OCI-LY7 (cell line): ENCODE data around the gene FRMPD1. TPM values are rescaled to one million over a fixed set of nuclear protein-coding genes. Genes with fewer than 3 reads are reported as not detected.

Source experiments
- BruUV-seq: library from RNA; stranded (reverse); fragments of 400-500 nt; replicated peaks from 2 replicates; lab custom pipeline; 2021; lab: Mats Ljungman, UMichigan
- CTCF ChIA-PET: fragments of 300-600 bp; sonication (Branson Sonifier 250); formaldehyde crosslinking; loops from one replicate; lab custom pipeline; 2022; ENCODE audit warnings: antibody characterized with exemption; ENCODE audit not compliant: unreplicated experiment; lab: Charles Lee
- POLR2A ChIA-PET: fragments of 300-600 bp; sonication (Branson Sonifier 250); formaldehyde crosslinking; loops from one replicate; lab custom pipeline; 2022; ENCODE audit warnings: antibody characterized with exemption; lab: Charles Lee
- DNase-seq: peaks from one replicate; pipeline ENCODE4 v3.0.0-alpha.2; 2015; ENCODE audit warnings: low spot score
- H2AFZ ChIP-seq: fragments of 200-600 bp; sonication (generic), shearing (Covaris generic); 2 replicates; pipeline ENCODE4 v1.6.1; 2014; ENCODE audit warnings: mild to moderate bottlenecking, antibody characterized with exemption, low read length, moderate library complexity
- H3K27ac ChIP-seq: fragments of 200-600 bp; sonication (generic); 2 replicates; pipeline ENCODE4 v1.5.1; 2014; ENCODE audit warnings: mixed run types, low read depth, mild to moderate bottlenecking, moderate library complexity, low read length, inconsistent platforms; ENCODE audit not compliant: poor library complexity, severe bottlenecking
- H3K36me3 ChIP-seq: fragments of 200-600 bp; sonication (generic); 2 replicates; pipeline ENCODE4 v1.6.1; 2014; ENCODE audit warnings: mild to moderate bottlenecking, antibody characterized with exemption, low read length, moderate library complexity, mixed read lengths; ENCODE audit not compliant: insufficient read depth
- H3K4me1 ChIP-seq: fragments of 200-600 bp; sonication (generic); 2 replicates; pipeline ENCODE4 v1.5.1; 2014; ENCODE audit warnings: mild to moderate bottlenecking, low read length; ENCODE audit not compliant: insufficient read depth, poor library complexity, severe bottlenecking
- H3K4me2 ChIP-seq: fragments of 200-600 bp; sonication (generic); 2 replicates; pipeline ENCODE4 v1.6.1; 2014; ENCODE audit warnings: mild to moderate bottlenecking, low read length
- H3K4me3 ChIP-seq: fragments of 200-600 bp; sonication (generic); 2 replicates; pipeline ENCODE4 v1.5.1; 2014; ENCODE audit warnings: mild to moderate bottlenecking, low read depth, low read length; ENCODE audit not compliant: poor library complexity, severe bottlenecking
- H3K79me2 ChIP-seq: fragments of 200-600 bp; sonication (generic); 2 replicates; pipeline ENCODE4 v1.6.1; 2016; ENCODE audit warnings: low read depth, mild to moderate bottlenecking, low read length, moderate library complexity, mixed read lengths; ENCODE audit not compliant: insufficient read depth
- H3K9me2 ChIP-seq: fragments of 200-600 bp; sonication (generic); 2 replicates; pipeline ENCODE4 v1.6.1; 2016; ENCODE audit warnings: mild to moderate bottlenecking, low read length, mixed read lengths; ENCODE audit not compliant: insufficient read depth
- H3K9me3 ChIP-seq: fragments of 200-600 bp; sonication (generic); 2 replicates; pipeline ENCODE4 v1.6.1; 2014; ENCODE audit warnings: mild to moderate bottlenecking, mixed run types, low read length, mixed read lengths
- H4K20me1 ChIP-seq: fragments of 200-600 bp; sonication (generic); 2 replicates; pipeline ENCODE4 v1.6.1; 2014; ENCODE audit warnings: mild to moderate bottlenecking, antibody characterized with exemption, low read length, moderate library complexity, mixed read lengths; ENCODE audit not compliant: insufficient read depth
- EZH2phosphoT487 ChIP-seq: fragments of 200-600 bp; sonication (generic); IDR thresholded peaks from 2 replicates; pipeline ENCODE4 v1.6.1; 2018; ENCODE audit warnings: low read depth, borderline replicate concordance, mild to moderate bottlenecking, mixed run types, antibody characterized with exemption, low read length, moderate library complexity, mixed read lengths
- intact Hi-C: fragments of 100-400 bp; cut with micrococcal nuclease; formaldehyde crosslinking; loops from one replicate; pipeline ENCODE4 v1.10.0; 2022; ENCODE audit not compliant: unreplicated experiment
- total RNA-seq, 2 experiments: library from RNA; depleted of rRNA in 1 of 2; stranded (reverse); fragments of >200 nt in 1 of 2; shearing (Covaris generic) in 1 of 2; gene quantifications; 2 replicates each; pipeline ENCODE4 v1.2.3, GENCODE V29; 2014 to 2022
- TF ChIP-seq, protein P1 (sequence below): fragments of 200-600 bp; sonication (generic); conservative IDR thresholded peaks from 2 replicates; pipeline ENCODE4 v1.5.1; 2014; ENCODE audit warnings: mild to moderate bottlenecking, antibody characterized with exemption, low read length, moderate library complexity, mixed read lengths

FRMPD1 gene
- total RNA-seq, 2 experiments from 2014 or later, result not detected

GRCh38 chr9:37676411-37676830, 25.7 kb downstream of the FRMPD1 start:
- ChIA-PET POLR2A (no interaction called here), CTCF (no interaction called here)
- no peaks in the 10 kb centered on the region for H3K9me3 ChIP-seq
- DNase-seq, result no peak
- intact Hi-C loops, result no loop called here
- no peaks in the 10 kb centered on the region for H3K4me1 ChIP-seq
- H3K4me2 ChIP-seq, result no peak overlapping the region
- H3K9me2 ChIP-seq, result no peaks in the 10 kb centered on the region
- TF ChIP-seq, protein P1, sequence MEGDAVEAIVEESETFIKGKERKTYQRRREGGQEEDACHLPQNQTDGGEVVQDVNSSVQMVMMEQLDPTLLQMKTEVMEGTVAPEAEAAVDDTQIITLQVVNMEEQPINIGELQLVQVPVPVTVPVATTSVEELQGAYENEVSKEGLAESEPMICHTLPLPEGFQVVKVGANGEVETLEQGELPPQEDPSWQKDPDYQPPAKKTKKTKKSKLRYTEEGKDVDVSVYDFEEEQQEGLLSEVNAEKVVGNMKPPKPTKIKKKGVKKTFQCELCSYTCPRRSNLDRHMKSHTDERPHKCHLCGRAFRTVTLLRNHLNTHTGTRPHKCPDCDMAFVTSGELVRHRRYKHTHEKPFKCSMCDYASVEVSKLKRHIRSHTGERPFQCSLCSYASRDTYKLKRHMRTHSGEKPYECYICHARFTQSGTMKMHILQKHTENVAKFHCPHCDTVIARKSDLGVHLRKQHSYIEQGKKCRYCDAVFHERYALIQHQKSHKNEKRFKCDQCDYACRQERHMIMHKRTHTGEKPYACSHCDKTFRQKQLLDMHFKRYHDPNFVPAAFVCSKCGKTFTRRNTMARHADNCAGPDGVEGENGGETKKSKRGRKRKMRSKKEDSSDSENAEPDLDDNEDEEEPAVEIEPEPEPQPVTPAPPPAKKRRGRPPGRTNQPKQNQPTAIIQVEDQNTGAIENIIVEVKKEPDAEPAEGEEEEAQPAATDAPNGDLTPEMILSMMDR, result no peak
- no peak for TF ChIP-seq EZH2phosphoT487
- no TSS peak for BruUV-seq
- no peak overlapping the region for H2AFZ ChIP-seq
- H3K79me2 ChIP-seq, result no peaks in the 10 kb centered on the region
- no peaks in the 10 kb centered on the region for H3K36me3 ChIP-seq
- H3K4me3 ChIP-seq, result no peak overlapping the region
- H4K20me1 ChIP-seq, result no peaks in the 10 kb centered on the region
- no peak overlapping the region for H3K27ac ChIP-seq

- Histone ChIP-seq H3K27ac (no peak overlapping the region), H3K9me2 (no peaks in the 10 kb centered on the region), H3K4me3 (no peak overlapping the region), H3K79me2 (no peaks in the 10 kb centered on the region), H3K9me3 (no peaks in the 10 kb centered on the region), H4K20me1 (no peaks in the 10 kb centered on the region), H2AFZ (no peak overlapping the region), H3K4me2 (no peak overlapping the region), H3K4me1 (no peaks in the 10 kb centered on the region), H3K36me3 (no peaks in the 10 kb centered on the region)
- ChIA-PET POLR2A (no interaction called here), CTCF (no interaction called here)
- no peak for TF ChIP-seq EZH2phosphoT487
- TF ChIP-seq, protein P1, result no peak
- intact Hi-C loops, result no loop called here
- no TSS peak for BruUV-seq
- no peak for DNase-seq
Observed at GRCh38 chr9:37677435-37677834, 26.7 kb downstream of the FRMPD1 start.

DNA sequence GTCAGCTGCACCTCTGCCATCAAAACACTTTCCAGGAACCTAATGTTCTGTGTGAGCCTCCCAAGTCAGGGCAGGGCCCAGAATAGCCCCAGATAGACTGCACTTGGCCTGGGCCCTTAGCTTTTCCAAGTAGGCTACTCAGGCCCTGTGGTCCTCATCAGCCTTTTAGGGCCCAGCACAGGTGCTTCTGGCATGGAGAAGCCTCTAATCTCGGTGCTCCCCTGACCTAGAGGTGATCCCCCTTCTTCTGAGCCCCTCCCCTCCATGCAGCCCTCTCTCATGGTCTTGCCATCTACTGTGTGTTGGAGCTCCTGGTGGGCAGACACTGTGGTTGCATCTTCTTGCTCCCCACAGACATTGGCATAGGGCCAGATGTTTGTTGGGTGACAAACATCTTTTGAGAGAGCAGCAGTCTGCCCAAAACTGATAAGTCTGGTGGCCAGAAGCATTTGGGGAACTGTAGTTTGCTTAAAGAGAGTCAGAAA, 28.1 kb downstream of the FRMPD1 start:
- no peak for DNase-seq
- no peaks in the 10 kb centered on the region for H3K9me3 ChIP-seq
- no peaks in the 10 kb centered on the region for H4K20me1 ChIP-seq
- intact Hi-C loops, result no loop called here
- no peak overlapping the region for H2AFZ ChIP-seq
- H3K9me2 ChIP-seq, result no peaks in the 10 kb centered on the region
- BruUV-seq, result no TSS peak
- H3K79me2 ChIP-seq, result no peaks in the 10 kb centered on the region
- H3K27ac ChIP-seq, result no peak overlapping the region
- TF ChIP-seq EZH2phosphoT487, result no peak
- TF ChIP-seq, protein P1, result no peak
- no peak overlapping the region for H3K4me3 ChIP-seq
- H3K4me2 ChIP-seq, result no peak overlapping the region
- ChIA-PET CTCF (no interaction called here), POLR2A (no interaction called here)
- H3K36me3 ChIP-seq, result no peaks in the 10 kb centered on the region
- H3K4me1 ChIP-seq, result no peaks in the 10 kb centered on the region
